HG03097 (cell line): ENCODE results near the gene PLXNA3.

Experiments used
- ATAC-seq: cut with Tn5 transposase; IDR thresholded peaks from one replicate; pipeline ENCODE4 v1.9.1; 2021; ENCODE audit not compliant: unreplicated experiment, low FRiP score

The PLXNA3 gene

DNA sequence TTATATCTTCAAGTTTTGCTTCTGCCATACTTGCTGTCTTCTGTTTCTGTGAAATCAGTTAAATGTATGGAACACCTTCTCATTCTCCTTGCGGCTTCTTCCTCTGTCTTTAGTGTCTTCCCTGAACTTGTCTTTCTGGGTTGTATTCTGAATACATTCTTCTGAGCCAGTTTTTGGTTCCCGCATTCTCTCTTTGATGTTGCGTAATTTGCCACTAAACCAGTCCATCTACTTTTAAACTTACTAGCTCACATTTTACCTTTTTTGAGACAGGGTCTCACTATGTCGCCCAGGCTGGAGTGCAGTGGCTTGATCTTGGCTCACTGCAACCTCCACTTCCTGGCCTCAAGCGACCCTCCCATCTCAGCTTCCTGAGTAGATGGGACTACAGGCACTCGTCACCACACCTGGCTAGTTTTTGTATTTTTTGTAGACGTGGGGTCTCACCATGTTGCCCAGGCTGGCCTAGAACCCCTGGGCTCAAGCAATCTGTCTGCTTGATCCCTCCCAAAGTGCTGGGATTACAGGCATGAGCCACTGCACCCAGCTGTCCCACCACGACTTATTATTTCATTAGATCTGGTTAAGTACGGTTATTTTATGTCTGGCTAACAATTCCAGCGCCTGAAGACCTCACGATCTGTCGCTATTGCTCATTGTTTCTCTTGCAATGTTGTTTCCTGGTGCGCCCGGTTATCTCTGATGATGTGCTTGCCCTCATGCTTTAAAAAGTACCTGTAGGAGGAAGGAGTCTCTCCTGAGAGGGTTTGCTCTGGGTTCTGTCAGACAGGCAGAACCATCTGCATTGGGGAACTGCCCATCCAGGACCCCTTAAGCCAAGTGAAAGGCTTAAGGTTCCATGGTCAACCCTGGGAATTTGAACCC, 67.8 kb downstream of the PLXNA3 start:
- ATAC-seq, result no peak

DNA sequence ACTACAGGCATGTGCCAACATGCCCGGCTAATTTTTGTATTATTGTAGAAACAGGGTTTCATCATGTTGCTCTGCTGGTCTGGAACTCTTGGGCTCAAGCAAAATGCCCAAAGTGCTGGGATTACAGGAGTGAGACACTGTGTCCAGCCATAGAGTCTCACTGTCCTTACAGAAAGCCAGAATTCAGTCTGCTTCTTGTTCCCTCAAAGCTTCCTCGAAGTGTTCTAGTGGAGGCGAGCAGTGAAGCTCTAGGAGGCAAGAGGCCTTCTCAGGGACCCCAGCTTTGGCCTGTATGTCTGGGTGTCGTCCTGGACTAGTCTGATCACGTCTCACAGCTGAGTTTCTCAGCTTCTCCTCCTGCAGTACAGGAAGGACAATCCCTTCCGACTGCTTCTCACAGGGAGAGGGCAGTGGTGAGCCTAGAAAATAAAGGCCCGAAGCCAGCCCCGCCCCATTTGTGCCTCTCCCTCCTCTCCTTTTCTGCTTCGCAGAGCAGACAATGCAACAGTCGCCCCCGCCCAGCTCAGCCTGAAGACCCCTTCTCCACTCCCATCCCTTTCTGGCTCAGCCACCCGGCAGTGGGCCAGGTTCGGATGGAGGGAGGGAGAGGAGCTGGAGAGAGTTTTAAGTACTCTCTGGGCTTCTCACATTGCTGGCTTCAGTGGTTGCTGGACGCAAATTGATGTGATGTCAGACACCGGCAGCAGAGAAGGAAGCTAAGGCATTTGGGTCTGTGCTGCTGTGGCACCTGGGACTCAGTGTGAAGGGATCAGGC, 69.0 kb downstream of the PLXNA3 start:
- ATAC-seq, result no peak
